HG03159 (cell line): ENCODE data around the gene GRID2IP.

ENCODE experiments used
- ATAC-seq: cut with Tn5 transposase; IDR thresholded peaks from one replicate; pipeline ENCODE4 v1.9.1; 2021; ENCODE audit warnings: mild to moderate bottlenecking, moderate library complexity; ENCODE audit not compliant: unreplicated experiment

The GRID2IP gene

GRCh38 chr7:6528401-6529130 lies 22.7 kb downstream of the GRID2IP start:
- ATAC-seq, result no peak

DNA sequence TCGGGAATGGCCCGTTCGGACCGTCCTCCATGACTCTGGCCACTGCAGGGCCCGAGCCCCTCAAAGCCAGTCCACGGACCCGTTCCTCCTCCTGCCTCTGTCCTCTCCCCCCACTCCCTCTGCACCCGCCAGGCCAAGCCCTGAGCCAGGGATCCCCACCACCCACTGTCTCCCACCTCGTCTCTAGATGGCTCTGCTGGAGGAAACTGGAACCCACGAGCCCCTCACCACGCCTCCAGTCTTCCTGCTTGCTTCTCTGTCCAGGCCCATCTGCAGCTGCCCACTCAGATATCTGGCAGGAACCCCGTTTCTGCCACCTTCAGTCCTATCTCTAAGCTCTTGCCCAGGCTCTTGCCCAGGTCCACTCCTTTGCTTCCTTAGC lies 24.3 kb downstream of the GRID2IP start:
- ATAC-seq, result no peak

DNA sequence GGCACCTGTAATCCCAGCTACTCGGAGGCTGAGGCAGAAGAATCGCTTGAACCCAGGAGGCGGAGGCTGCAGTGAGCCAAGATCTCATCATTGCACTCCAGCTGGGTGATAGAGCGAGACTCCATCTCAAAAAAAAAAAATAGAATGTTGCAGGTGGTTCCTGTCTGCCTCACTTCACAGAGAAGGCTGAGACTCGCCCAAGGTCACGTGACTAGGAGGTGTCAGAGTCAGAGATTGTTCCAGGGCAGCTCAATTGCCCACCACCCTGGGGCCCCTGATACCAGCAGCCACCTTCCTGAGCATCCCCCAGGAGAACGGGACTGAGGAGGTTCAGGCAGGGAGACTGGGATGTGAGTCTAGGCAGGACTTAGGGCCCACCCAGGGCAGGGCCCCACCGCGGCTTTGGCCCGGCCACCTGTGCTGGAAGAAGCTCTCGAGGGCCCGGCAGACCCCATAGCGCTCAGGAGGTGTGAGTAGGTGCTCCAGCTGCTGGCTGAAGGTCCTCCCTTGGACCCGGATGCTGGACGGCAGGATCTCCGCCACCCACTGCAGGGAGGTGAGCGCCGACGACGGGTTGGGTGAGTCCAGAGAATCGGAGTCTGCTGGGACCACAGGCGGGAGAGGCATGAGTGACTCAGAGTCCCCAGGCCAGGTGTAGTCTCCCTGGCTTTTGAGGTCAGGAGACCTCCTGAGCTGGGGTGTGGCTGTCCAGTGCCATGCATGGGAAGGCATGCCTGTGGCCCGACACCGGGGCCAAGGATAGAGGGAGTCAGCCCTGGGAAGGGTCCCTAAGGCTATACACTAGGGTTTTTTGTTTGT lies 30.9 kb downstream of the GRID2IP start:
- no peak for ATAC-seq

- no peak for ATAC-seq
These were observed 34.8 kb downstream of the GRID2IP start for GRCh38 chr7:6516387-6516983.

DNA sequence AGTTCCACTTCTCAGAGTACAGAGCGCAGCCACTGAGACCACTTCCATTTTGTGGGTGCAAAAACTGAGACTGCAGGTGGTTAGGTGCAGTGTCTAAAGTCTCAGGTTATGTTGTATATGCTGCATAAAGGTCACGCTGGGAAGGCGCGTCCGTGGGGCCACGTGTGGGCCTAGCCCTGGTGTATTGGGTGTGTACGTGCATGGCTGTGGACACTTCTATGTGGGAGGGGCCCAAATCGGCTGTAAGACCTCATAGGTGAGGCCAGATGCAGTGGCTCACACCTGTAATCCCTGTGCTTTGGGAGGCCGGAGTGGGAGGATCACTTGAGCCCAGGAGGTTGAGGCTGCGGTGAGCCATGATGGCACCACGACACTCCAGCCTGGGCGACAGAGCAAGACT lies 37.7 kb downstream of the GRID2IP start:
- no peak for ATAC-seq

GRCh38 chr7:6512892-6513291 lies 38.4 kb downstream of the GRID2IP start:
- ATAC-seq, result no peak

- ATAC-seq, result no peak
These were observed 40.7 kb downstream of the GRID2IP start for GRCh38 chr7:6510476-6511133.

DNA sequence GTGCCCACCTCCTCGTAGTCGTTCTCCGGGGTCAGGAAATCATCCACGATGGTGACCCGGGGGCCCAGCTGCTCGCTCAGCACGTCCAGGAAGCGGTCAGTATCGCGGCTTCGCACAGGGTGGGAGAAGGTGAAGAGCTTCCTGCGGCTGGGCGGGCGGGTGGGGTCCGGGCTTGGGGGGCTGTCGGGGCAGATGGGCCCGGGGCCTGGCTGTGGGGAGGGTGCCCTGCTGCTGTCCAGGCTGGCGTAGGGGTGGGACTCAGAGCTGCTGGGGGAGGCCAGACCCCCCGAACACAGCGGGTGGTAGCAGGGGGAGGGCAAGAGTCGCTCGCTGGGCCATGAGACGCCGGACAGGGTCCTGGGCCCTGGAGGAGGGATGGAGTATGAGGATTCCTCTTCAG lies 42.3 kb downstream of the GRID2IP start:
- no peak for ATAC-seq

DNA sequence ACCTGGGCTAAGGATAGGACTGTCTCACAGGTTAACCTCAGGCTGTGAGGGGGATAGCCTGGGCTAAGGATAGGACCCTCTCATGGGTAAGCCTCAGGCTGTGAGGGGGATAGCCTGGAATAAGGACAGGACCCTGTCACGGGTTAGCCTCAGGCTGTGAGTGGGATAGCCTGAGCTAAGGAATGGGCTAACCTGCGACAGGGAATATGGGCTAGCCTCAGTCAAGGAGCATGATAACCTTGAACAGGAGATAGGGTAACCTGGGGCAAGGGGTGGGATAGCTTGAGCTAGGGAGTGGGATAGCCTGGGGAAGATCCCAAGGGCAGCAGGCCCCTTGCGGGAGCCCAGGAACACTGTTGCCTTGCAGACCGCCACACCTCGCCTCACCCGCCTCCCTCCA lies 42.7 kb downstream of the GRID2IP start:
- no peak for ATAC-seq

- ATAC-seq, result no peak
These were observed 43.4 kb downstream of the GRID2IP start for GRCh38 chr7:6507906-6508305.

- ATAC-seq, result no peak
These were observed 45.3 kb downstream of the GRID2IP start for GRCh38 chr7:6505685-6506559.

- no peak for ATAC-seq
These were observed 46.3 kb downstream of the GRID2IP start for GRCh38 chr7:6504996-6505395.

- ATAC-seq, result no peak
These were observed 48.4 kb downstream of the GRID2IP start for GRCh38 chr7:6502886-6503285.

GRCh38 chr7:6501586-6502564 lies 49.4 kb downstream of the GRID2IP start:
- ATAC-seq, result no peak

- no peak for ATAC-seq
These were observed 50.6 kb downstream of the GRID2IP start for GRCh38 chr7:6500691-6501090.

DNA sequence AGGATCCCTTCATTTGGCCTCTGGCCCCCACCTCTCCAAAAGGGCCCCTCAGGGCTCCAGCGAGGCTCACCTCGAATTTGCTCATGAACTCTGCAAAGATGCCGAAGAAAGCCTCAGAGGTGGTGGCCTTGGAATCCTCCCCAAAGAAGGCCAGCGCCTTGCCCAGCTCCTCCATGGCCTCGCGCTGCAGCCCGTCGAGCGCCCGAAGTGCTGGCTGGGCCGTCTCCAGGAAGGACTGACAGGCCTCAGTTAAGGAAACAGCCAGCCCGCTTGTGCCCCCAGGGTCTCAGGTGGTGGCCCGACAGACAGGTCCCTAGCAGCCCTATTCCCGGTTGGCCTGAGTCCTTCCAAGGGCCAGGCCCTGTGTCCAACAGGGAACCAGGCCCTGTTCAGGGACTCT lies 53.3 kb downstream of the GRID2IP start:
- ATAC-seq, result no peak

- no peak for ATAC-seq
These were observed 53.7 kb downstream of the GRID2IP start for GRCh38 chr7:6497637-6497905.

- ATAC-seq, result no peak
These were observed 54.2 kb downstream of the GRID2IP start for GRCh38 chr7:6496842-6497636.
